ENCODE results near the gene LCE1F.

- TF ChIP-seq GATA2 (IDR thresholded peaks at IDR 0.05; ENCODE audit: low read depth, low read length) (no peak), GATA3 (IDR thresholded peaks at IDR 0.05; ENCODE audit: low read depth, low read length) (no peak)
These were observed 21.4 kb upstream of the LCE1F start for GRCh38 chr1:152753586-152753985.
